Neuron (in vitro differentiated cells): ENCODE measurements around the gene DENND5A.

Experiments
- H2AFZ ChIP-seq: one replicate; pipeline ENCODE4 v1.6.1; 2013; ENCODE audit warnings: low read depth, mild to moderate bottlenecking, inconsistent platforms, low read length, moderate library complexity
- H3K27me3 ChIP-seq: one replicate; pipeline ENCODE4 v1.6.1; 2013; ENCODE audit warnings: low read length; ENCODE audit not compliant: insufficient read depth
- H3K36me3 ChIP-seq: one replicate; pipeline ENCODE4 v1.6.1; 2013; ENCODE audit warnings: low read length; ENCODE audit not compliant: insufficient read depth
- H3K4me1 ChIP-seq: one replicate; pipeline ENCODE4 v1.6.1; 2013; ENCODE audit warnings: low read length; ENCODE audit not compliant: insufficient read depth
- H3K4me3 ChIP-seq: 2 replicates; pipeline ENCODE4 v1.5.1; 2013; ENCODE audit warnings: mild to moderate bottlenecking, low read length, moderate library complexity
- H3K9me3 ChIP-seq: one replicate; pipeline ENCODE4 v1.6.1; 2013; ENCODE audit warnings: low read length

DENND5A gene

GRCh38 chr11:9144828-9145227 lies 120.3 kb downstream of the DENND5A start:
- Histone ChIP-seq H3K9me3 (no peaks in the 10 kb centered on the region), H3K27me3 (no peaks in the 10 kb centered on the region), H3K36me3 (peaks cover 95% of the 10 kb centered on the region), H3K4me1 (no peaks in the 10 kb centered on the region), H2AFZ (no peak overlapping the region), H3K4me3 (no peak overlapping the region)

GRCh38 chr11:9143721-9144120 lies 121.4 kb downstream of the DENND5A start:
- Histone ChIP-seq H3K4me3 (no peak overlapping the region), H3K36me3 (peaks cover 95% of the 10 kb centered on the region), H3K27me3 (no peaks in the 10 kb centered on the region)

GRCh38 chr11:9142732-9143131 lies 122.4 kb downstream of the DENND5A start:
- no peaks in the 10 kb centered on the region for H3K27me3 ChIP-seq
- no peaks in the 10 kb centered on the region for H3K9me3 ChIP-seq
- H3K36me3 ChIP-seq: peaks cover 94% of the 10 kb centered on the region
- no peaks in the 10 kb centered on the region for H3K4me1 ChIP-seq
- H3K4me3 ChIP-seq: no peak overlapping the region
- no peak overlapping the region for H2AFZ ChIP-seq

More at GRCh38 chr11:9143721-9144120, 121.4 kb downstream of the DENND5A start:
- Histone ChIP-seq H2AFZ (no peak overlapping the region), H3K4me1 (no peaks in the 10 kb centered on the region), H3K9me3 (no peaks in the 10 kb centered on the region)

GRCh38 chr11:9141186-9141585 lies 124.0 kb downstream of the DENND5A start:
- Histone ChIP-seq H3K36me3 (peaks cover 90% of the 10 kb centered on the region), H3K27me3 (no peaks in the 10 kb centered on the region), H3K4me1 (no peaks in the 10 kb centered on the region), H2AFZ (no peak overlapping the region), H3K4me3 (no peak overlapping the region), H3K9me3 (no peaks in the 10 kb centered on the region)

- no peaks in the 10 kb centered on the region for H3K9me3 ChIP-seq
- H2AFZ ChIP-seq: no peak overlapping the region
- peaks cover 85% of the 10 kb centered on the region for H3K36me3 ChIP-seq
- H3K27me3 ChIP-seq: no peaks in the 10 kb centered on the region
- no peak overlapping the region for H3K4me3 ChIP-seq
- H3K4me1 ChIP-seq: no peaks in the 10 kb centered on the region
These were observed 125.4 kb downstream of the DENND5A start for GRCh38 chr11:9139628-9140357.

GRCh38 chr11:9138612-9139579 lies 126.3 kb downstream of the DENND5A start:
- Histone ChIP-seq H2AFZ (no peak overlapping the region), H3K36me3 (peaks cover 76% of the 10 kb centered on the region), H3K4me3 (no peak overlapping the region)

GRCh38 chr11:9138133-9138453 lies 127.1 kb downstream of the DENND5A start:
- no peak overlapping the region for H2AFZ ChIP-seq
- no peak overlapping the region for H3K4me3 ChIP-seq
- H3K36me3 ChIP-seq: peaks cover 73% of the 10 kb centered on the region
- H3K4me1 ChIP-seq: no peaks in the 10 kb centered on the region
- no peaks in the 10 kb centered on the region for H3K27me3 ChIP-seq
- no peaks in the 10 kb centered on the region for H3K9me3 ChIP-seq

More at GRCh38 chr11:9138612-9139579, 126.3 kb downstream of the DENND5A start:
- Histone ChIP-seq H3K27me3 (no peaks in the 10 kb centered on the region), H3K9me3 (no peaks in the 10 kb centered on the region), H3K4me1 (no peaks in the 10 kb centered on the region)

- Histone ChIP-seq H3K4me1 (no peaks in the 10 kb centered on the region), H3K4me3 (no peak overlapping the region), H3K27me3 (no peaks in the 10 kb centered on the region), H3K36me3 (peaks cover 71% of the 10 kb centered on the region), H3K9me3 (no peaks in the 10 kb centered on the region), H2AFZ (no peak overlapping the region)
These were observed 127.6 kb downstream of the DENND5A start for GRCh38 chr11:9137293-9138132.

- H3K9me3 ChIP-seq: no peaks in the 10 kb centered on the region
- H2AFZ ChIP-seq: no peak overlapping the region
- no peak overlapping the region for H3K4me3 ChIP-seq
- H3K27me3 ChIP-seq: no peaks in the 10 kb centered on the region
- H3K36me3 ChIP-seq: peaks cover 63% of the 10 kb centered on the region
- no peaks in the 10 kb centered on the region for H3K4me1 ChIP-seq
These were observed 128.4 kb downstream of the DENND5A start for GRCh38 chr11:9136741-9137140.

GRCh38 chr11:9133956-9134355 lies 131.2 kb downstream of the DENND5A start:
- Histone ChIP-seq H3K9me3 (no peaks in the 10 kb centered on the region), H3K4me3 (no peak overlapping the region), H2AFZ (no peak overlapping the region), H3K27me3 (no peaks in the 10 kb centered on the region), H3K4me1 (no peaks in the 10 kb centered on the region), H3K36me3 (peaks cover 39% of the 10 kb centered on the region)

- Histone ChIP-seq H3K4me1 (no peaks in the 10 kb centered on the region), H3K27me3 (no peaks in the 10 kb centered on the region), H3K9me3 (no peaks in the 10 kb centered on the region), H3K4me3 (no peak overlapping the region), H3K36me3 (peaks cover 26% of the 10 kb centered on the region), H2AFZ (no peak overlapping the region)
These were observed 132.8 kb downstream of the DENND5A start for GRCh38 chr11:9132203-9132878.

- no peak overlapping the region for H3K4me3 ChIP-seq
- H2AFZ ChIP-seq: no peak overlapping the region
- no peaks in the 10 kb centered on the region for H3K4me1 ChIP-seq
- no peaks in the 10 kb centered on the region for H3K27me3 ChIP-seq
- peaks cover 10% of the 10 kb centered on the region for H3K36me3 ChIP-seq
- H3K9me3 ChIP-seq: no peaks in the 10 kb centered on the region
These were observed 134.9 kb downstream of the DENND5A start for GRCh38 chr11:9130297-9130696.
